ENCODE measurements around the gene HAUS8. TPM values are rescaled to one million over a fixed set of nuclear protein-coding genes. Genes with fewer than 3 reads are reported as not detected.

The HAUS8 gene
- polyA plus RNA-seq, 1 donor from 2014 or later, result 3.6 TPM

Other genes starting within 250 kb of the HAUS8 start
- 31.2 and 36.9 TPM in 2 replicates for gene SIN3B, start 246.1 kb downstream of the HAUS8 start, polyA plus RNA-seq
- not detected in 2 replicates for gene F2RL3, start 186.5 kb downstream of the HAUS8 start, polyA plus RNA-seq
- gene CPAMD8, start 48.6 kb downstream of the HAUS8 start, polyA plus RNA-seq, result 1.9 and 4.2 TPM in 2 replicates
- gene MYO9B, start 325 bp upstream of the HAUS8 start, polyA plus RNA-seq, result 27.2 and 28.5 TPM in 2 replicates
- 20.4 and 34.7 TPM in 2 replicates for gene USE1, start 139.9 kb upstream of the HAUS8 start, polyA plus RNA-seq
- 1.9 and 6.5 TPM in 2 replicates for gene OCEL1, start 150.8 kb upstream of the HAUS8 start, polyA plus RNA-seq
- 26.9 and 30.0 TPM in 2 replicates for gene NR2F6, start 170.5 kb upstream of the HAUS8 start, polyA plus RNA-seq
- gene USHBP1, start 189.3 kb upstream of the HAUS8 start, polyA plus RNA-seq, result 0.59 TPM in 1 of 2 replicates, not detected in the other
- gene BABAM1, start 192.0 kb upstream of the HAUS8 start, polyA plus RNA-seq, result 123 and 132 TPM in 2 replicates
- gene ANKLE1, start 206.4 kb upstream of the HAUS8 start, polyA plus RNA-seq, result 9.3 and 12.4 TPM in 2 replicates
- gene ABHD8, start 228.0 kb upstream of the HAUS8 start, polyA plus RNA-seq, result 28.1 and 31.6 TPM in 2 replicates
- gene MRPL34, start 230.4 kb upstream of the HAUS8 start, polyA plus RNA-seq, result 61.7 and 85.1 TPM in 2 replicates
- gene DDA1, start 234.1 kb upstream of the HAUS8 start, polyA plus RNA-seq, result 25.4 and 26.3 TPM in 2 replicates

All from neural cell (in vitro differentiated cells).